CD14-positive monocyte (primary cell): Measurements from ENCODE around the gene RPL31. TPM values are rescaled to one million over a fixed set of nuclear protein-coding genes. Genes with fewer than 3 reads are reported as not detected.

Source experiments
- DNase-seq, 3 donors: peaks; one replicate each; pipeline ENCODE4 v3.0.0-alpha.2; 2011 to 2022
- H2AFZ ChIP-seq: 2 replicates; pipeline ENCODE4 v1.6.0; 2012; ENCODE audit warnings: mild to moderate bottlenecking, low read depth, low read length, inconsistent platforms; ENCODE audit not compliant: insufficient read depth, poor library complexity, severe bottlenecking
- H3K27ac ChIP-seq, 2 donors: 1 replicate in 1 of 2; 2 replicates in 1 of 2; pipeline ENCODE4 v1.5.1; 2012 to 2013; ENCODE audit warnings: low read length in 2 of 2, control low read depth in 1 of 2, inconsistent platforms in 1 of 2, low read depth in 1 of 2, mild to moderate bottlenecking in 1 of 2
- H3K27me3 ChIP-seq, 2 donors: one replicate each; pipeline versions ENCODE4 v1.6.0 to v1.6.1; 2011 to 2013; ENCODE audit warnings: low read length in 2 of 2; ENCODE audit not compliant: control insufficient read depth in 2 of 2, insufficient read depth in 2 of 2
- H3K36me3 ChIP-seq, 2 donors: replicated peaks in 1 of 2; 1 replicate in 1 of 2; 2 replicates in 1 of 2; pipeline versions ENCODE4 v1.5.1 to v1.6.1; 2012 to 2013; ENCODE audit warnings: low read length in 2 of 2, control low read depth in 1 of 2, inconsistent platforms in 1 of 2, mild to moderate bottlenecking in 1 of 2; ENCODE audit not compliant: insufficient read depth in 2 of 2, control insufficient read depth in 1 of 2
- H3K4me1 ChIP-seq, 2 donors: 1 replicate in 1 of 2; 2 replicates in 1 of 2; pipeline versions ENCODE4 v1.5.1 to v1.6.1; 2012 to 2013; ENCODE audit warnings: low read length in 2 of 2, control low read depth in 1 of 2, inconsistent platforms in 1 of 2, mild to moderate bottlenecking in 1 of 2, moderate library complexity in 1 of 2; ENCODE audit not compliant: insufficient read depth in 2 of 2, control insufficient read depth in 1 of 2
- H3K4me2 ChIP-seq: replicated peaks from 2 replicates; pipeline ENCODE3; 2012; ENCODE audit warnings: low read length, moderate library complexity, mild to moderate bottlenecking; ENCODE audit not compliant: poor library complexity, severe bottlenecking; ENCODE audit errors: extremely low read depth
- H3K4me3 ChIP-seq, 3 experiments: fragments of 200-600 bp in 1 of 3; sonication (generic) in 1 of 3; replicated peaks in 1 of 3; 1 replicate in 2 of 3; 2 replicates in 1 of 3; pipeline ENCODE4 v1.5.1; 2011 to 2013; ENCODE audit warnings: low read length in 3 of 3, mild to moderate bottlenecking in 3 of 3, control low read depth in 2 of 3, low read depth in 2 of 3, inconsistent platforms in 1 of 3, moderate library complexity in 1 of 3
- H3K79me2 ChIP-seq: 2 replicates; pipeline ENCODE4 v1.6.0; 2012; ENCODE audit warnings: mild to moderate bottlenecking, control low read depth, inconsistent platforms, low read length, moderate library complexity; ENCODE audit not compliant: insufficient read depth
- H3K9ac ChIP-seq: 2 replicates; pipeline ENCODE4 v1.6.0; 2017; ENCODE audit warnings: low read length, mild to moderate bottlenecking; ENCODE audit not compliant: insufficient read depth, poor library complexity, severe bottlenecking
- H3K9me3 ChIP-seq, 2 donors: replicated peaks in 1 of 2; 1 replicate in 1 of 2; 2 replicates in 1 of 2; pipeline versions ENCODE4 v1.5.1 to v1.6.1; 2012 to 2013; ENCODE audit warnings: low read length in 2 of 2, control low read depth in 1 of 2; ENCODE audit not compliant: control insufficient read depth in 1 of 2, insufficient read depth in 1 of 2
- H4K20me1 ChIP-seq: 2 replicates; pipeline ENCODE4 v1.6.0; 2012; ENCODE audit warnings: mild to moderate bottlenecking, low read length, control low read depth, moderate library complexity; ENCODE audit not compliant: insufficient read depth
- H3K27ac Mint-ChIP-seq, 7 donors: one replicate each; pipeline ENCODE4 v1.8.0; 2020; ENCODE audit warnings: mild to moderate bottlenecking in 7 of 7, mixed read lengths in 7 of 7, moderate library complexity in 6 of 7, inconsistent platforms in 2 of 7
- H3K27me3 Mint-ChIP-seq, 3 donors: one replicate each; pipeline ENCODE4 v1.8.0; 2021 to 2022; ENCODE audit warnings: low read depth in 3 of 3, mild to moderate bottlenecking in 3 of 3, mixed read lengths in 3 of 3, moderate library complexity in 3 of 3, inconsistent platforms in 1 of 3
- H3K36me3 Mint-ChIP-seq, 2 donors: one replicate each; pipeline ENCODE4 v1.8.0; 2020; ENCODE audit warnings: mixed read lengths in 2 of 2, inconsistent platforms in 1 of 2, mild to moderate bottlenecking in 1 of 2
- H3K4me1 Mint-ChIP-seq: one replicate; pipeline ENCODE4 v1.8.0; 2020; ENCODE audit warnings: mild to moderate bottlenecking, mixed read lengths
- H3K4me3 Mint-ChIP-seq, 2 donors: one replicate each; pipeline ENCODE4 v1.8.0; 2020; ENCODE audit warnings: mild to moderate bottlenecking in 2 of 2, mixed read lengths in 2 of 2, moderate library complexity in 1 of 2
- H3K9me3 Mint-ChIP-seq, 7 donors: one replicate each; pipeline ENCODE4 v1.8.0; 2020 to 2022; ENCODE audit warnings: mixed read lengths in 7 of 7, mild to moderate bottlenecking in 6 of 7, moderate library complexity in 6 of 7, inconsistent platforms in 2 of 7
- WGBS: methylation state at CpG from one replicate; pipeline ENCODE4 v1.1.5; 2013; ENCODE audit warnings: missing lambda C conversion rate; ENCODE audit not compliant: insufficient coverage; 5-methylcytosine and 5-hydroxymethylcytosine counted together
- intact Hi-C, 2 donors: fragments of 100-400 bp; cut with micrococcal nuclease; formaldehyde crosslinking; loops; one replicate each; pipeline versions ENCODE4 v1.15.0 to v1.15.1; 2023
- polyA plus RNA-seq, 3 donors: library from polyadenylated mRNA; depleted of rRNA in 1 of 3; unstranded in 2 of 3; stranded (reverse) in 1 of 3; fragments of 300-500 nt in 2 of 3; fragments of >200 nt in 1 of 3; fragmentation: Illumina TruSeq in 2 of 3; gene quantifications; 1 replicate in 2 of 3; 2 replicates in 1 of 3; pipeline ENCODE4 v1.2.3, GENCODE V29; 2012 to 2021
- TF ChIP-seq, protein P1 (sequence below): fragments of 200-600 bp; IDR thresholded peaks from one replicate; pipeline ENCODE4 v1.8.0; 2022; ENCODE audit warnings: antibody characterized with exemption, mild to moderate bottlenecking

Gene RPL31
- polyA plus RNA-seq, 3 donors = 1,537 to 2,299 (median 1,998) TPM

DNA sequence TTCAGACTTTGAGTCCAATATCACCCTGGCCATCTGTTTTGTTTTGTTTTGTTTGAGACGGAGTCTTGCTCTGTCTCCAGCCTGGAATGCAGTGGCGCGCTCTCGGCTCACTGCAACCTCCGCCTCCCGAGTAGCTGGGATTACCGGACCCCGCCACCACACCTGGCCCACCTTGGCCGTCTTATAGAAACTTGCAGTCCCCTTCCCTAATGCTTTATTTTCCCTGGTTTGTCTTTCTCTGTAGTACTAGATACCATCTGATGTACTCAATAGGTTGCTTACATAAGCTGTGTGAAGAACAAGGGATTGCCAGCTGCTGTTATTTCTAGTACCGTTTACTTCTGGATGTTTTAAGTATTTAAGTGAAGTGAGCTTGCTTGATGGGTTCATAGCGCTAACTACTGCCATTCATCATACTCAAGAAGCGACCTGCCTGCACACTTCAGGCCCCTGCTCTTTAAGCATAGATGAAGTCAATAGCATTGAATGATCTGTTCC is 1.2 kb downstream of the RPL31 start:
- H3K4me1 ChIP-seq = peaks cover 18 to 28% of the 10 kb centered on the region in 2 donors
- no peak for DNase-seq
- H3K9me3 ChIP-seq = no peaks in the 10 kb centered on the region
- H3K4me3 ChIP-seq = peak overlapping the region; percentile 79 to 89 (median 86)
- H3K27ac ChIP-seq = peak overlapping the region in 1 of 2 donors; percentile 91
- H2AFZ ChIP-seq = no peak overlapping the region
- H3K27ac Mint-ChIP-seq = peak overlapping the region in 6 of 7 donors; percentile 91 to 97 (median 92)
- H3K79me2 ChIP-seq = peaks cover 53% of the 10 kb centered on the region
- peaks cover 4 to 6% (median 5%) of the 10 kb centered on the region in 3 donors for H3K27me3 Mint-ChIP-seq
- H3K9ac ChIP-seq = peak overlapping the region; percentile 91
- H3K27me3 ChIP-seq = no peaks in the 10 kb centered on the region
- H3K9me3 Mint-ChIP-seq = peaks cover 0 to 2% (median 0%) of the 10 kb centered on the region in 7 donors
- H3K36me3 ChIP-seq = peaks cover 49 to 52% of the 10 kb centered on the region in 2 donors
- peaks cover 45 to 46% of the 10 kb centered on the region in 2 donors for H3K36me3 Mint-ChIP-seq
- H4K20me1 ChIP-seq = peaks cover 58% of the 10 kb centered on the region
- 47% methylated on average over 3 of the region's 12 CpGs for WGBS
- peak overlapping the region; percentile 89 to 99 for H3K4me3 Mint-ChIP-seq
- TF ChIP-seq, protein P1, sequence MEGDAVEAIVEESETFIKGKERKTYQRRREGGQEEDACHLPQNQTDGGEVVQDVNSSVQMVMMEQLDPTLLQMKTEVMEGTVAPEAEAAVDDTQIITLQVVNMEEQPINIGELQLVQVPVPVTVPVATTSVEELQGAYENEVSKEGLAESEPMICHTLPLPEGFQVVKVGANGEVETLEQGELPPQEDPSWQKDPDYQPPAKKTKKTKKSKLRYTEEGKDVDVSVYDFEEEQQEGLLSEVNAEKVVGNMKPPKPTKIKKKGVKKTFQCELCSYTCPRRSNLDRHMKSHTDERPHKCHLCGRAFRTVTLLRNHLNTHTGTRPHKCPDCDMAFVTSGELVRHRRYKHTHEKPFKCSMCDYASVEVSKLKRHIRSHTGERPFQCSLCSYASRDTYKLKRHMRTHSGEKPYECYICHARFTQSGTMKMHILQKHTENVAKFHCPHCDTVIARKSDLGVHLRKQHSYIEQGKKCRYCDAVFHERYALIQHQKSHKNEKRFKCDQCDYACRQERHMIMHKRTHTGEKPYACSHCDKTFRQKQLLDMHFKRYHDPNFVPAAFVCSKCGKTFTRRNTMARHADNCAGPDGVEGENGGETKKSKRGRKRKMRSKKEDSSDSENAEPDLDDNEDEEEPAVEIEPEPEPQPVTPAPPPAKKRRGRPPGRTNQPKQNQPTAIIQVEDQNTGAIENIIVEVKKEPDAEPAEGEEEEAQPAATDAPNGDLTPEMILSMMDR = no peak
- intact Hi-C loops = loop anchor here in 1 of 2 donors (2.0 kb wide), 1 partner anchor 249 kb away; the partner anchor contains the start of gene CNOT11
- H3K4me2 ChIP-seq = peak overlapping the region; percentile 87
- peaks cover 36% of the 10 kb centered on the region for H3K4me1 Mint-ChIP-seq

DNA sequence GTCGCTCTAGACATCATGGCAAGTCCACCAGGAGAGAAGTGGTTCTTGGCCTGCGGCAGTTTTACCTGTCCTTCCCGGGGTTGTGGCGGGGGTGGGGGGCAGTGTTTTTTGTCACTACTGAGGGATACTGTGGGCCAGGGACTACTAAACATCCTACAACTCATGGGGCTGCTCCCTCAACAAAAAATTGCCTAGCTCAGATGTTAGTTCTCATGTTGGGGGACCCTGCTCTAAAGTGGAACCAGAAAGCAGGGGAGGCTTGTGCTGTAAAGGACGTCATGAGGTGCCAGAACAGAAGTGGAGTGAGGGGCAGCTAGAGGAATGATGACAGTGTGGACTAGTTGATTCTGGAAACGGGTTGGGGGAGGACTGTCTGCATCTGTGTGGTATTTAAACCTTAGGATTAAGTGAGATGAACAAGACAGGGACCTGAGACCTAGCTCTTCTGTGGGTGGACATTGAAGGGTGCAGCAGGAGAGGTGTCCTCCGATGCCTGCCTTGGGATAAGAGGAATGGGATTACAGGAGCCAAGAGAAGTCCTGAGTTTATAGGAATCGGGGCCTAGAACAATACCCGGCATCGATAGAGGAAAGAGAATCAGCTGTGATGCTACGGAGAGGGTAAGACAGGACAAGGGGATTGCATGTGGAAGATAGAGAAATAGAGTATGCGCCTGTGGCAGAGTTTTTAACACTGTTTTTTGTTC is 2.7 kb downstream of the RPL31 start:
- no peak overlapping the region for H3K27ac ChIP-seq
- H3K4me1 Mint-ChIP-seq = peaks cover 36% of the 10 kb centered on the region

More for the DNA sequence above, 2.7 kb downstream of the RPL31 start:
- Histone ChIP-seq H2AFZ (no peak overlapping the region), H3K79me2 (peaks cover 53% of the 10 kb centered on the region), H3K4me3 (no peak overlapping the region), H3K4me1 (peaks cover 18 to 28% of the 10 kb centered on the region in 2 donors), H3K9me3 (no peaks in the 10 kb centered on the region), H3K9ac (no peak overlapping the region), H4K20me1 (peaks cover 70% of the 10 kb centered on the region), H3K27me3 (no peaks in the 10 kb centered on the region), H3K4me2 (no peak overlapping the region), H3K36me3 (peaks cover 55 to 65% of the 10 kb centered on the region in 2 donors)
- H3K9me3 Mint-ChIP-seq = peaks cover 0 to 2% (median 0%) of the 10 kb centered on the region in 7 donors
- 90% methylated on average over 9 of the region's 12 CpGs for WGBS
- no peak for DNase-seq
- TF ChIP-seq, protein P1 = no peak
- intact Hi-C loops = no loop called here
- H3K4me3 Mint-ChIP-seq = no peak overlapping the region
- peaks cover 52 to 59% of the 10 kb centered on the region in 2 donors for H3K36me3 Mint-ChIP-seq
- H3K27ac Mint-ChIP-seq = peak overlapping the region in 6 of 7 donors; percentile 4 to 86 (median 46)
- H3K27me3 Mint-ChIP-seq = peaks cover under 1 to 4% (median under 1%) of the 10 kb centered on the region in 3 donors
